HG03565 (cell line): ENCODE data around the gene OR13C4.
"Not testable (repeated sequence)": the region's sequence is repeated elsewhere in the genome, so short reads cannot be mapped to it uniquely, and the experiment has no call there.

Source experiments
- ATAC-seq: cut with Tn5 transposase; IDR thresholded peaks from one replicate; pipeline ENCODE4 v1.9.1; 2021; ENCODE audit warnings: mild to moderate bottlenecking, moderate library complexity; ENCODE audit not compliant: unreplicated experiment

Gene OR13C4

DNA sequence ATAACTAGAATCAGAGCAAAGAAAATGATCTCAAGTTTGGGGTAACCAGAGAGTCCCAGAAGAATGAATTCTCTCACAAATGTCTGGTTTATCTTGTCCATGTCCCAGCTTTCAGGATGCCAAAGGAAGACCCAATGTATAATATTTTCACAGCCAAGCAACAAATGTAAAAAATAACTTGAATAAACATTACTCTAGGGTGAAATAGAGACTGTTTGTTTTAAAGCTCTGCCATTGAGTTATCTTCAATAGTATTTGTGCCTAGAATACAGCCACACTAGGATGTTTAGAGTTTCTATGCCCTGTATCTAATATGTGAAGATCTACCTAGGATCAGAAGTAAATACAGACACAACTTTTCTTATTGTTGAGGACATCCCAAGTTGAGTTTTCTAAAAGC is at the start of gene OR13C4:
Gene OR13C4, minus strand, starts transcription at position 101 of the 400 bp plus-strand sequence. Its CDS starts 0 bp downstream, at position 101.
- ATAC-seq: no peak

DNA sequence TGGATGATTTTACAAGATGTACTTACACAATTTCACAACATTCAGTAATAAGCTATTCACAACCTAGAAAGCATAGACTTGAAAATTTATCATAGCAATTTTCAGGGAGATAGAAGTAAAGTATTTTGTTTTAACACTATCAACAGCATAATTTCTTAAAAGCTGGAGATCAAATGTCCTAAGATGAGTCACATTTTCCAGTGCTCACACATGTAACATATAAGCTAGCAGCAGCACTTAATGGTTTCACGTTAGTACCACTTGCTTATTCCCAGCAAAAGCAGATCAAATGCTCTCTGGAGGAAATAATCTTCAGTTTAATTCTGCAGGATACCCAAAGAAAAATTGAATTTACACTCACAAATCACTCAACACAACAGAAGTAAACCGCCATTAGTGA is 48.4 kb upstream of the OR13C4 start:
- ATAC-seq: no peak

DNA sequence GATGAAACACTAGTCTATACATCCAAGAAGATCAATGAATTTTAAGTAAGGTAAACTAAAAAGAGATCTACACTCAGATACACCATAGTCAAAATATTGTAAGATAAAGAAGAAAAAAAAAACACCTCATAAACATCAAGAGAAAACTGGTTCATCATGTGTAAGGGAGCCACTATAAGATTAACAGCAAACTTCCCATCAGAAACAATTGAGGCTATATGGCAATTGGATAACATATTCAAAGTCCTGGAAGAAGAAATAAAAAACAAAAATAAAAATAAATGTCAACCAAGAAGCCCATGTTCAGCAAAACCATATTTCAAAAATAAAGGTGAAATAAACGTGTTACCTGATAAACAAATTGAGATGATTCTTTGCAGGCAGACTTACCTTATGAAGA is 45.6 kb upstream of the OR13C4 start:
- no peak for ATAC-seq

DNA sequence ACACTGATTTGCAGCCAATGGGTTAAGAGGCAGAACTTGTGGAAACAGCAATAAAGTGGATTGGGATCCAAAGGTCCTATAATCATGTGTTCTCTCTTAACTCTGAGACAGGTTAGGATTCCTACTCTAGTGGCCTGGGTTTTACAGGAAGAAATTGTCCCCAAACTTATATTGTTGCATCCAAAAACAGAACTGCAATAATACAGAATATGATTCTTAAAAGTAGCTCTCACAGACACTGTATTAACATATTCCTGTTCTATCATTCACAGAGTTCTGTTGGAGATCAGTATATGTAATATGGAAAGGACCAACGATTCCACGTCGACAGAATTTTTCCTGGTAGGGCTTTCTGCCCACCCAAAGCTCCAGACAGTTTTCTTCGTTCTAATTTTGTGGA is 41.9 kb upstream of the OR13C4 start, which contains the start of gene OR13C8:
Gene OR13C8, plus strand, starts transcription at position 301 of the 400 bp plus-strand sequence. Its CDS starts 0 bp downstream, at position 301.
- ATAC-seq: no peak

DNA sequence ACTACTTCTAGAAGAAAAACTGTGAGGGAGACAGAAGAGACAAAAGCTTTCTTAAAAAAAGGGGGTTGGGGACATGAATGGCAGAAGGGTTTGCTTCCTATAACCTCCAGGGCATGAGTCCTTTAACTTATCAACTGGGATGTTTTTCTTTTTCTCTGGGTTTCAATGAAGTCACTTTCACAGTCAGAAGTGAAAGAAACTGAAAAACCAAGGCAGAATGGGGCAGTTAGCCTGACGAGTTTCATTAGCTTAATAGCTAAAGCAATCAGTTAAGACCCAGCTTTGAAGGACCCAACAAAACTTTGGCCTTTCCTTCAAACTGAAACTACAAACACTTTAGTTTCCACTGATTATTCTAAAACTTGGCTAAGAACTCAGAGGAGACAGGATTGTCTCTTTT is 37.3 kb upstream of the OR13C4 start:
- ATAC-seq: no peak

DNA sequence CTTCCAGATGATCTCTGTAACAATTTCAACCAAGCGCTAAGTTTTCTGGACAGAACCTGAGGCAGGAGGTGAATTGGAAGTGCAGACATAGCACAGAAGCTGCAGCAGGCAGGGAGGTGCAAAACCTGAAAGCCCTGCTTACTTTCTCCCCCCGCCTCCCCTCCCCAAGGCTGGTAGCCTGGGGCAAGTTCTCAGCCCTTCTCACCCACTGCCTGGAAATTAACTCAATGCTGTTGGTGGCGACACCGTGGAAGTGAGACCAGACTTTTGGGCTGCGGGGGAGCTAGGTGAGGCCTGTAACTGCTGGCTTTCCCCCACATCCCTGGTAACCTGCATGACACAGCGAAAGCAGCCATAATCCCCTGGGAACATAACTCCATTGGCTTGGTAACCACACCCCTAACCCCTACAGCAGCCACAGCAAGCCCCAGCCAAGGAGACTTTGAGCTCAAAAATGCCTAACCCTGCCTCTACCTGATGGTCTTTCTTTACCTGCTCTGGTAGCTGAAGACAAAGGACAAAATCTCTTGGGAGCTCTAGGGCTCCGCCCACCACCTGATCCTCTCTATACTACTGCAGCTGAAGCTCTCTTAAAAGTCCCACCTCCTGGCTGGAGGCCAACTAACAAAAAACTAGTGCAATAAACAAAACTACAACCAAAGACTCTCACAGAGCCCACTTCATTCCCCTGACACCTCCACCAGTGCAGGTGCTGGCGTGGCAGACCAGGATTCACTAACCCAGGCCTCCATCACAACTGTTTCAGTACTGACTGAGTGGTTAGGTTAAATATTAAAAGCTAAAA is 30.0 kb upstream of the OR13C4 start:
- ATAC-seq: no peak

DNA sequence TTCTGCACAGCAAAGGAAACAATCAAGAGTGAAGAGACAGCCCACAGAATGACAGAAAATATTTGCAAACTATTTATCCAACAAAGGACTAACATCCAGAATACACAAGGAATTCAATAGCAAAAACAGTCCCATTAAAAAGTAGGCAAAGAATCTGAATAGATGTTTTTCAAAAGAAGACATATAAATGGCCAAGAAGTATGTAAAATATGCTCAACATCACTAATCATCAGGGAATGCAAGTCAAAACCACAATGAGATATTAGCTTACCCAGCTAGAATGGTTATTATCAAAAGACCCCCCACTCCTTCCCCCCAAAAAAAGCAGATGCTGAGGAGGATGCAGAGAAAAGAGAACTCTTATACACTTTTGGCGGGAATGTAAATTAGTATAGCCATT is 28.5 kb upstream of the OR13C4 start:
- no peak for ATAC-seq

DNA sequence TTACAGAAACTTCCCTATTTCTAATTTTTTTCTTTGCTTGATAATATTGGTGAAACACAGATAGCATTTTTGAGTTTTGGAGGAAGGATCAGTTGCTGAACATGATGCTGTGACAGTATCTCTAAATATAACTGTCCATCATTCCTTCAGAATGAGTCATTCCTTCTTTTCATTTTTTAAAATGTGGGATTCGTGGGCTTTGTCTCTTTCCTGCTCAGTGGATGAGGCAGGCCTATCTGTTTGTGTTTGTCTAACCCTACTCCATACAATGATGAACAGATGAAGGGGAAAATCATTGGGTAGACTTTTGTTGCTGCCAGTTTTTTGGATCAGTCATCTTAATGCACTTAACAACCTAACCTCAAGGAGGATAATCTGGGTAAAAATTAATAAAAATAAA is 26.3 kb upstream of the OR13C4 start:
- ATAC-seq: no peak

DNA sequence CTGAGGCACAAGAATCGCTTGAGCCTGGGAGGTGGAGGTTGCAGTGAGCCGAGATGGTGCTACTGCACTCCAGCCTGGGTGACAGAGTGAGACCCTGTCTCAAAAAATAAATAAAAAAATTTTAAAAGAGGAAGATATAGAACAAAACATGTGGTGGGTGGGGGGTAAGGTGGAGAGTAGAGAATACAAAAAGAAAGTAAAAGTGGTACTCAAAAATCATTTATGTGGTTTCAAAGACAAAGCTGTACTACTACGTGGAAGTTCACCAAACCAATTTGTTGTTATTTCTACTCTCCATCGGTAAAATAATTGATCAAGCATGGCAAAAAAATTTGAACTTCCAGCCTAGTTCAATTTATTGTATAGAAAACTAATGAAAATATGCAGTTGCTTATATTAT is 17.6 kb upstream of the OR13C4 start:
- ATAC-seq: no peak

DNA sequence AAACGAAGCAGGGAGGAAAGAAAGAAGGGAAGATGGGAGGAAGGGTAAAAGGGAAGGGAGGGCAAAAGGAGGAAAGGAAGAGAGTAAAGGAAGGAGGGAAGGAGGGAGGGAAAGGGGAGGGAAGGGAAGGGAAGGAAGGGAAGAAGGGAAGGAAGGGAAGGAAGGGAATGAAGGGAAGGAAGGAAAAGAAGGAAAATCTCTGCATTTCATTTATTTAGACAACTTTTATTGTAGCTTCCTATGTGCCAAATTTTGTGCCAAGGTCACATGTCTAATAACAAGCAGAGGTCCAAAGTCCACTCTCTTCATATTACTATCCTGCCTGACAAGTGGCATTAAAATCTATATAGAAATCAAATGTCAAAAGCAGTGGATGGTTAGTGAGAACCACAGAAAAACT is 12.3 kb upstream of the OR13C4 start:
- ATAC-seq: no peak

DNA sequence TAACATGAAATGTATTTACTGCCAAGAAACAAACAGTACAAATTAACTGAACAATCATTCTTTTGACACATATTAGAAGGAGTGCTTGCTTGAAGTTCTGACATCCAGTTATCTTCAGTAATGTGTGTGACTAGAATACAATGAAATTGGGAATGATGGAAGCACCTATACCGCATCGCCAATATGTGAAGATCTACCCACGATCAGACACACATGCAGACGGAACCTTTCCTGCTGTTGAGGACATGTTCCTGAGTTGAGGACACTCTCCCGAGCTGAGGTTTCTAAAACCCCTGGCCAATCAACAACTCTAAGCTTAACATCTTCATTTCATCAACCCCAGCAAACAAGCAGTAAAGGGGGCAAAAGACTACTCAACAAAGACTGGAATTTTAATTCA is 9.7 kb upstream of the OR13C4 start, which contains the start of gene OR13C3:
Gene OR13C3, minus strand, starts transcription at position 101 of the 400 bp plus-strand sequence. CDS start 133 bp downstream, outside the sequence.
- ATAC-seq: no peak

DNA sequence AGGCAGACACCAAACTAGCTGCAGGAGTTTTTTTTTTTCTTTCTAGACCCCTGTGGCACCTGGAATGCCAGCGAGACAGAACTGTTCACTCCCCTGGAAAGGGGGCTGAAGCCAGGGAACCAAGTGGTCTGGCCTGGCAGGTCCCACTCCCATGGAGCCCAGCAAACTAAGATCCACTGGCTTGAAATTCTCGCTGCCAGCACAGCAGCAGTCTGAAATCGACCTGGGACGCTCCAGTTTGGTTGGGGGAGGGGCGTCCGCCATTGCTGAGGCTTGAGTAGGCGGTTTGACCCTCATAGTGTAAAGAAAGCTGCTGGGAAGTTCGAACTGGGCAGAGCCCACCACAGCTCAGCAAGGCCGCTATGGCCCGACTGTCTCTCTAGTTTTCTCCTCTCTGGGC is 6.8 kb downstream of the OR13C4 start:
- ATAC-seq: not testable (repeated sequence)

DNA sequence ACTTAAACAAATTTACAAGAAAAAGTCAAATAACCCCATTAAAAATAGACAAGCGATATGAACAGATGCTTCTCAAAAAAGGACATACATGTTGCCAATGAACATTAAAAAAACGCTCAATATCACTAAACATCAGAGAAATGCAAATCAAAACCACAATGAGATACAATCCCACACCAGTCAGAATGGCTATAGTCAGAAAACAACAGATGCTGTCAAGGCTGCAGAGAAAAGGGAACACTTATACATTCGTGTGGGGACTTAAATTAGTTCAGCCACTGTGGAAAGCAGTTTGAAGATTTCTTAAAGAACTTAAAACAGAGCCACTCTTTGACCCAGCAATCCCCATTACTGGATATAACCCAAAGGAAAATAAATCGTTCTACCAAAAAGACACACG is 12.1 kb downstream of the OR13C4 start:
- ATAC-seq: no peak

DNA sequence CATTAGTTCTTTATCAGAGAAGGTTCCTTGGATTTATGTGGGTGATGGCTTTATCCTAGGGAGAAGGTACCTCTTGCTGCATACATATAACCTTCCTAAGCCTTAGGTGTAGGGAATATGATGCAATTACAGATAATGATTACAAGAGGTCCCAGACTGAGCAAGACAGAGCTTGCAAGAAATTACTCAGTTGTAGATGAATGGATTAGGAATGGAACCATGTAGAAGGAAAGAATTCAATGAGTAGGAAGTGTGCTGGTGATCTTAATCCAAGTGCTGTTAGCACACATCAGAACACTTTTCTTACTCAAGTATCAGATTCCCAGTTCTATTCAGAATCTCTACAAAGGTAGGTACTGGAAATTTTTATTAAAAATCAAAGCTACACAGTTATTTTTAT is 20.4 kb downstream of the OR13C4 start:
- ATAC-seq: no peak

DNA sequence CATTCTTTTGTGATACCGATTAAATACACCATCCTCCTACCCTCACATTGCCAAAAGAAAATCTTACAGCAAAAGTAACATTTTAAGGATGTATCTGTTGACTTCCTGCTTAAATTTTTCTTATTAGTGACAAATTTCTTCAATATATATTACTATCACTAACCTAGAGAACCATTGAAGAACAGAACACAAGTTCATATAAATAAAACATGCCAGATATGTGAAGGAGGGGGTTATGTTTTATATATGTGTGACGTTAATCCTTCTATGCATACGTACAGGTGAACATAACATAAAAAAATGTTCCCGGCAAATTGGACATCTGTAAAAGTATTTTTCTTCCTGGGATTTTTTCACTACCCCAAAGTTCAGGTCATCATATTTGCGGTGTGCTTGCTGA is 23.0 kb downstream of the OR13C4 start, which contains the start of gene OR13F1:
Gene OR13F1, plus strand, starts transcription at position 301 of the 400 bp plus-strand sequence. Its CDS starts 0 bp downstream, at position 301.
- no peak for ATAC-seq

DNA sequence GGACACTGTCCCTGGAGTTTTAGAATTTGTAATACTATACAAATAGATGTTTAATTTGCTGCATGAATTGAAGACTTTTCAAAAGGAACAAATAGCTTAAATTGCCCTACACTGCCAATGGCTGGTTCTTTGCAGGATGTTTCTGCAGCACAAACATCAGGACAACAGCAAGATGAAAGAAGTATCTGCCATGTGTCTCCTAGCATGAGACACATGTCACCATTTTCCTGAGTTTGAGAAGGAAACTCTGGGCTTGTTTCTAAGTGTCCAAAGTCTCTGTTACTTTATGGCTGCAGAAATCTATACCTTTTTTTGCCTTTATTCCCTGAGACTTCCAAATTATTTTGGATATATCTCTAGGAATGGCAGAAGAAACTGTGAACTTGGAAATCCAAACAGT is 23.6 kb downstream of the OR13C4 start:
- ATAC-seq: no peak

DNA sequence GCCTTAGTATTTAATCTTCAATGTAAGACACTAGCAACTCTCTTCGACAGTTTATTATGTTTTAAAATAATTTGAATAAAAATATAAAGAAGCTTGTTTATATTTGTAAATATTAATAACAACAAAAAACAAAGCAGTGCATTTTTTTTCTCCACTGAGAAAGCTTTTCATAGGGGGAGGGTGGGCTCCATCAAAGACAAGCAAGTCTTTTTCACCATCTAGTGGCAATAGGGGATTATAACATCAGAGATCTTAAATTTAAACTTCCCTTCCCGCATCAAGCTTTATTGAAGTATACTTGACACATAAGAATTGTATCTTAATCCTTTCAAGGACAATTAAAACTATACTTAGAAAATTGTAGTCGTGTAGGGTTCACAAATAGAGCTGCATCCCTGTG is 32.2 kb downstream of the OR13C4 start:
- ATAC-seq: no peak

DNA sequence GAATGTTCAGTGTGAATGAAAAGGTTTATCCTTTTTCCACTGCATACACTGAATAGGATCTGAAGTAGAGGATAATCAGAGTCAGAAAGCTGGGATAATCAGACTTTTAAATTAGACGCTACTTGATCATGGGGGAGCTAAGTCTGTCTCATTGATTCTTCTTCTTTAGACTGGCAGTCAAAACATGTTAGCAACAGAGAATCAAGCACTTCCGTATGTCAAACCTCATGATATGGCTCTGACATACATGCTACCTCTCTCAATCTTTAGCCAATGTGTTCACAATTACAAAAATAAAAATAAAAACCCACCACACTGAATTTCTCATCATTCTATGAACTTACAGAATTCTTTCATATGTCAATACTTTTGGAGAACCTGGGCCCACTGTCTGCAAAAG is 42.0 kb downstream of the OR13C4 start:
- no peak for ATAC-seq

DNA sequence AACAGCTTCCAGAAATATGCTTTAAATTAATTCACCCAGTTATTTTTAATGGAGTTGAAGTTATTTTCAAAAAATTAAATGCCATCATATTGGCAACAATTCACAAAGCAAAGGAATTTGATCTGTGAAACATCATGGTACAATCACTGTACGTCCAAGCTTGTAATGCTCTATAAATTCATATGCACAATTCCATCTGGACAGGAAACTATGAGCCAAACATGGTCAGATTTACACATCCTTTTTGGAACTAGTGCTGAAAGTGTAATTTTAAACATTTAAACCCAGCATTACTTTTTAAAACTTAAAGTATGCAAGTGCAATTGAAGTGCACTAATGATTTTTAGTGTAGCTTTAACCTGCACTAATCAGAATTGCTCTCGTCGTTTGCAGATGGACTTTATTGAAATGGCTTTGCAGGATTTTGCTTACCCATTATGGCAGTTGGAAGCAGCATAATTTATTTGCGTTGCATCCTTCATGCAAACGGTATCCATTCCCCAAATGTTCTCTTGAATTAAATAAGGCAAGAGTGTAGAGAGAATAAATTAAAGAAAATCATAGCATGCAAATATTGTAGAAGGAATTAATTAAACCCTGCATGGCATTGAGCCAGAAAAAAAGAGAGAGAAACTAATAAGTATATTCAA is 44.0 kb downstream of the OR13C4 start:
- ATAC-seq: no peak
